Activated T-cell treated with anti-CD3 and anti-CD28 coated beads, Interleukin-2, amount 50 U/mL, for 1 hour (primary cell): ENCODE data around the gene OR6C3.
"Not testable (repeated sequence)": the region's sequence is repeated elsewhere in the genome, so short reads cannot be mapped to it uniquely, and the experiment has no call there.

Source experiments
- DNase-seq: peaks from one replicate; pipeline ENCODE4 v3.0.0-alpha.2; 2020

Gene OR6C3

GRCh38 chr12:55330446-55330845 is at the start of gene OR6C3:
Gene OR6C3, plus strand, starts transcription at chr12:55330746. Its CDS starts 955 bp downstream, at chr12:55331701.
- no peak for DNase-seq

- no peak for DNase-seq
Observed at GRCh38 chr12:55280991-55281390, 49.6 kb upstream of the OR6C3 start.

GRCh38 chr12:55289999-55290398 is 40.5 kb upstream of the OR6C3 start:
- DNase-seq, result no peak

- no peak for DNase-seq
Observed at GRCh38 chr12:55296469-55296868, 34.1 kb upstream of the OR6C3 start, which contains the start of gene OR6C6. Gene OR6C6, minus strand, starts transcription at chr12:55296569. Its CDS starts 1,337 bp downstream, at chr12:55295232.

- DNase-seq, result no peak
Observed at GRCh38 chr12:55314043-55314442, 16.5 kb upstream of the OR6C3 start, which contains the start of gene OR6C1. Gene OR6C1, plus strand, starts transcription at chr12:55314343. Its CDS starts 6,257 bp downstream, at chr12:55320600.

- DNase-seq, result no peak
Observed at GRCh38 chr12:55320201-55320600, 10.3 kb upstream of the OR6C3 start.

- DNase-seq, result not testable (repeated sequence)
Observed at GRCh38 chr12:55325801-55326200, 4.7 kb upstream of the OR6C3 start.

- no peak for DNase-seq
Observed at GRCh38 chr12:55336002-55336401, 5.5 kb downstream of the OR6C3 start.

GRCh38 chr12:55355338-55355737 is 24.8 kb downstream of the OR6C3 start:
- not testable (repeated sequence) for DNase-seq

- no peak for DNase-seq
Observed at GRCh38 chr12:55362675-55363074, 32.1 kb downstream of the OR6C3 start, which contains the start of gene OR6C75. Gene OR6C75, plus strand, starts transcription at chr12:55362975. Its CDS starts 2,136 bp downstream, at chr12:55365111.

GRCh38 chr12:55365086-55365485 is 34.5 kb downstream of the OR6C3 start:
- no peak for DNase-seq

GRCh38 chr12:55372521-55372920 is 42.0 kb downstream of the OR6C3 start:
- no peak for DNase-seq
